Neural cell (in vitro differentiated cells): ENCODE data around the gene CISD3.

ENCODE experiments used
- EZH2 ChIP-seq: fragments of 200-600, 300-800 bp; shearing (Covaris generic), sonication (generic); IDR thresholded peaks from 2 replicates; pipeline ENCODE4 v1.6.1; 2014; ENCODE audit warnings: antibody characterized with exemption, low read length, borderline replicate concordance, mild to moderate bottlenecking; ENCODE audit not compliant: insufficient read depth, poor library complexity, severe bottlenecking
- MXI1 ChIP-seq: fragments of 450-650 bp; conservative IDR thresholded peaks from 2 replicates; pipeline ENCODE4 v1.6.1; 2014; ENCODE audit warnings: antibody characterized with exemption, mild to moderate bottlenecking; ENCODE audit not compliant: poor library complexity, severe bottlenecking
- POLR2AphosphoS5 ChIP-seq: IDR thresholded peaks from 2 replicates; pipeline ENCODE4 v1.6.1; 2012
- RAD21 ChIP-seq: fragments of 450-650 bp; conservative IDR thresholded peaks from 2 replicates; pipeline ENCODE4 v1.6.1; 2014; ENCODE audit warnings: antibody characterized with exemption, mild to moderate bottlenecking, moderate library complexity
- SMC3 ChIP-seq: fragments of 450-650 bp; conservative IDR thresholded peaks from 2 replicates; pipeline ENCODE4 v1.6.1; 2014; ENCODE audit warnings: antibody characterized with exemption, mild to moderate bottlenecking, moderate library complexity; ENCODE audit not compliant: poor library complexity
- TAF1 ChIP-seq: IDR thresholded peaks from 2 replicates; pipeline ENCODE4 v1.6.1; 2012; ENCODE audit warnings: low read depth
- TF ChIP-seq, protein P1 (sequence below): fragments of 450-650 bp; IDR thresholded peaks from 2 replicates; pipeline ENCODE4 v1.5.1; 2014; ENCODE audit warnings: antibody characterized with exemption, mild to moderate bottlenecking, moderate library complexity; ENCODE audit not compliant: poor library complexity, severe bottlenecking
- TF ChIP-seq, protein P2 (sequence below): IDR thresholded peaks from 2 replicates; pipeline ENCODE4 v1.6.1; 2012; ENCODE audit warnings: borderline replicate concordance

DNA sequence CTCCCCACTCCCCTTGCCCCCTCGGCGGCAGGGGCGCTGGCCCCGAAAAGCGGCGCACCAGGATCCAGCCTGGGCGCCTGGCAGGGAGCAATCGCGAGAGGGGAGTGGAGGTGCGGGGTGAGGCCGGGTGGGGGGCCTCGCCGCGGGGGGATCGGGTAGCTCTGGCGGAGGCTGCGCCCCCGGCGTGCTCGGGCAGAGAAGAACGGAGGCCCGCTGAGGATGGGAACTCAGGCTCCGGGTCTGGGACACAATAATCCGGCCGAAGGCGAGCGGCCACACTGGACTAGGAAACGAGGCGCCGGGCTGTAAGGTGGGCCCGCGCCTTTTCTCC lies 18.7 kb downstream of the CISD3 start:
- TF ChIP-seq POLR2AphosphoS5: no peak
- TF ChIP-seq, protein P1, sequence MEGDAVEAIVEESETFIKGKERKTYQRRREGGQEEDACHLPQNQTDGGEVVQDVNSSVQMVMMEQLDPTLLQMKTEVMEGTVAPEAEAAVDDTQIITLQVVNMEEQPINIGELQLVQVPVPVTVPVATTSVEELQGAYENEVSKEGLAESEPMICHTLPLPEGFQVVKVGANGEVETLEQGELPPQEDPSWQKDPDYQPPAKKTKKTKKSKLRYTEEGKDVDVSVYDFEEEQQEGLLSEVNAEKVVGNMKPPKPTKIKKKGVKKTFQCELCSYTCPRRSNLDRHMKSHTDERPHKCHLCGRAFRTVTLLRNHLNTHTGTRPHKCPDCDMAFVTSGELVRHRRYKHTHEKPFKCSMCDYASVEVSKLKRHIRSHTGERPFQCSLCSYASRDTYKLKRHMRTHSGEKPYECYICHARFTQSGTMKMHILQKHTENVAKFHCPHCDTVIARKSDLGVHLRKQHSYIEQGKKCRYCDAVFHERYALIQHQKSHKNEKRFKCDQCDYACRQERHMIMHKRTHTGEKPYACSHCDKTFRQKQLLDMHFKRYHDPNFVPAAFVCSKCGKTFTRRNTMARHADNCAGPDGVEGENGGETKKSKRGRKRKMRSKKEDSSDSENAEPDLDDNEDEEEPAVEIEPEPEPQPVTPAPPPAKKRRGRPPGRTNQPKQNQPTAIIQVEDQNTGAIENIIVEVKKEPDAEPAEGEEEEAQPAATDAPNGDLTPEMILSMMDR: no peak
- TF ChIP-seq EZH2: no peak
- TF ChIP-seq RAD21: no peak
- no peak for TF ChIP-seq TAF1
- no peak for TF ChIP-seq SMC3
- TF ChIP-seq, protein P2, sequence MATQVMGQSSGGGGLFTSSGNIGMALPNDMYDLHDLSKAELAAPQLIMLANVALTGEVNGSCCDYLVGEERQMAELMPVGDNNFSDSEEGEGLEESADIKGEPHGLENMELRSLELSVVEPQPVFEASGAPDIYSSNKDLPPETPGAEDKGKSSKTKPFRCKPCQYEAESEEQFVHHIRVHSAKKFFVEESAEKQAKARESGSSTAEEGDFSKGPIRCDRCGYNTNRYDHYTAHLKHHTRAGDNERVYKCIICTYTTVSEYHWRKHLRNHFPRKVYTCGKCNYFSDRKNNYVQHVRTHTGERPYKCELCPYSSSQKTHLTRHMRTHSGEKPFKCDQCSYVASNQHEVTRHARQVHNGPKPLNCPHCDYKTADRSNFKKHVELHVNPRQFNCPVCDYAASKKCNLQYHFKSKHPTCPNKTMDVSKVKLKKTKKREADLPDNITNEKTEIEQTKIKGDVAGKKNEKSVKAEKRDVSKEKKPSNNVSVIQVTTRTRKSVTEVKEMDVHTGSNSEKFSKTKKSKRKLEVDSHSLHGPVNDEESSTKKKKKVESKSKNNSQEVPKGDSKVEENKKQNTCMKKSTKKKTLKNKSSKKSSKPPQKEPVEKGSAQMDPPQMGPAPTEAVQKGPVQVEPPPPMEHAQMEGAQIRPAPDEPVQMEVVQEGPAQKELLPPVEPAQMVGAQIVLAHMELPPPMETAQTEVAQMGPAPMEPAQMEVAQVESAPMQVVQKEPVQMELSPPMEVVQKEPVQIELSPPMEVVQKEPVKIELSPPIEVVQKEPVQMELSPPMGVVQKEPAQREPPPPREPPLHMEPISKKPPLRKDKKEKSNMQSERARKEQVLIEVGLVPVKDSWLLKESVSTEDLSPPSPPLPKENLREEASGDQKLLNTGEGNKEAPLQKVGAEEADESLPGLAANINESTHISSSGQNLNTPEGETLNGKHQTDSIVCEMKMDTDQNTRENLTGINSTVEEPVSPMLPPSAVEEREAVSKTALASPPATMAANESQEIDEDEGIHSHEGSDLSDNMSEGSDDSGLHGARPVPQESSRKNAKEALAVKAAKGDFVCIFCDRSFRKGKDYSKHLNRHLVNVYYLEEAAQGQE: no peak
- TF ChIP-seq MXI1: no peak
